Neural crest cell (in vitro differentiated cells): Measurements from ENCODE around the gene HIRA. TPM values are rescaled to one million over a fixed set of nuclear protein-coding genes. Genes with fewer than 3 reads are reported as not detected.
A peak's percentile ranks its signal among the peaks of the same experiment; 100 is the strongest.

Experiments
- DNase-seq: peaks from one replicate; pipeline ENCODE4 v3.0.0; 2021; ENCODE audit warnings: low read depth, mixed read lengths, low spot score
- H3K27ac Mint-ChIP-seq: one replicate; pipeline ENCODE4 v1.8.0; 2021; ENCODE audit warnings: mild to moderate bottlenecking, mixed read lengths; ENCODE audit not compliant: unreplicated experiment
- H3K27me3 Mint-ChIP-seq: 2 replicates; pipeline ENCODE4 v1.8.0; 2021; ENCODE audit warnings: low read depth, mild to moderate bottlenecking, mixed read lengths
- H3K36me3 Mint-ChIP-seq: 2 replicates; pipeline ENCODE4 v1.8.0; 2021; ENCODE audit warnings: low read depth, mild to moderate bottlenecking, mixed read lengths
- H3K4me1 Mint-ChIP-seq: 2 replicates; pipeline ENCODE4 v1.8.0; 2021; ENCODE audit warnings: mixed read lengths
- H3K4me3 Mint-ChIP-seq: one replicate; pipeline ENCODE4 v1.8.0; 2021; ENCODE audit warnings: mild to moderate bottlenecking, mixed read lengths
- H3K9me3 Mint-ChIP-seq: 2 replicates; pipeline ENCODE4 v1.8.0; 2021; ENCODE audit warnings: mixed read lengths
- total RNA-seq: library from RNA; stranded (reverse); gene quantifications from 2 replicates; pipeline ENCODE4 v1.2.1, GENCODE V29; 2021
- TF ChIP-seq, protein P1 (sequence below): fragments of 200-600 bp; sonication (generic); conservative IDR thresholded peaks from 2 replicates; pipeline ENCODE4 v1.5.0; 2021; ENCODE audit warnings: antibody characterized with exemption, mild to moderate bottlenecking

The HIRA gene
- total RNA-seq, 1 donor from 2014 or later, result 57.1 TPM

- H3K36me3 Mint-ChIP-seq, result peaks cover 15% of the 10 kb centered on the region
These were observed 24.2 kb upstream of the HIRA start for GRCh38 chr22:19455585-19456370.

DNA sequence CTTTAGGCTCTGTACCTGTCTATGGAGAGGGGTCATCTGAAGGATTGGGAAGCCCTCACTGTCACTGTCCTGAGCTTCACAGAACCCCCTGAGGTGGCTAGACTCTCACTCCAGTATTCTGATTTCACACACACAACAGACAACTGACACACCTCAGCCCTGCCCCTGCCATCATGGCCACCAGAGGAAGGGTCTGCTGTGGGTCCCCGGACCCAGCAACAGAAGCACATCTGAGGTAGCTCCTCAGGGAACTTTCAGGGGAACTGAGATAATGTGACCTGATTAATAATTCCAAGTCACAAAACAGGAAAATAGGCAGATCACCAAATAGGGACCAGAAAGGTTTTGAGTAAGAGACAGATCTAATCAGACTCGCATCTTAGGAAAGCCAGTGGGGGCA is 23.5 kb upstream of the HIRA start:
- Mint-ChIP-seq H3K27me3 (no peaks in the 10 kb centered on the region), H3K9me3 (no peaks in the 10 kb centered on the region), H3K27ac (no peak overlapping the region), H3K4me1 (no peaks in the 10 kb centered on the region), H3K4me3 (no peak overlapping the region), H3K36me3 (peaks cover 13% of the 10 kb centered on the region)
- no peak for DNase-seq
- TF ChIP-seq, protein P1, sequence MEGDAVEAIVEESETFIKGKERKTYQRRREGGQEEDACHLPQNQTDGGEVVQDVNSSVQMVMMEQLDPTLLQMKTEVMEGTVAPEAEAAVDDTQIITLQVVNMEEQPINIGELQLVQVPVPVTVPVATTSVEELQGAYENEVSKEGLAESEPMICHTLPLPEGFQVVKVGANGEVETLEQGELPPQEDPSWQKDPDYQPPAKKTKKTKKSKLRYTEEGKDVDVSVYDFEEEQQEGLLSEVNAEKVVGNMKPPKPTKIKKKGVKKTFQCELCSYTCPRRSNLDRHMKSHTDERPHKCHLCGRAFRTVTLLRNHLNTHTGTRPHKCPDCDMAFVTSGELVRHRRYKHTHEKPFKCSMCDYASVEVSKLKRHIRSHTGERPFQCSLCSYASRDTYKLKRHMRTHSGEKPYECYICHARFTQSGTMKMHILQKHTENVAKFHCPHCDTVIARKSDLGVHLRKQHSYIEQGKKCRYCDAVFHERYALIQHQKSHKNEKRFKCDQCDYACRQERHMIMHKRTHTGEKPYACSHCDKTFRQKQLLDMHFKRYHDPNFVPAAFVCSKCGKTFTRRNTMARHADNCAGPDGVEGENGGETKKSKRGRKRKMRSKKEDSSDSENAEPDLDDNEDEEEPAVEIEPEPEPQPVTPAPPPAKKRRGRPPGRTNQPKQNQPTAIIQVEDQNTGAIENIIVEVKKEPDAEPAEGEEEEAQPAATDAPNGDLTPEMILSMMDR, result no peak

More at GRCh38 chr22:19455585-19456370, 24.2 kb upstream of the HIRA start:
- no peaks in the 10 kb centered on the region for H3K27me3 Mint-ChIP-seq
- H3K9me3 Mint-ChIP-seq, result no peaks in the 10 kb centered on the region
- H3K4me1 Mint-ChIP-seq, result no peaks in the 10 kb centered on the region
- DNase-seq, result no peak
- no peak overlapping the region for H3K27ac Mint-ChIP-seq
- H3K4me3 Mint-ChIP-seq, result no peak overlapping the region
- TF ChIP-seq, protein P1, result no peak

DNA sequence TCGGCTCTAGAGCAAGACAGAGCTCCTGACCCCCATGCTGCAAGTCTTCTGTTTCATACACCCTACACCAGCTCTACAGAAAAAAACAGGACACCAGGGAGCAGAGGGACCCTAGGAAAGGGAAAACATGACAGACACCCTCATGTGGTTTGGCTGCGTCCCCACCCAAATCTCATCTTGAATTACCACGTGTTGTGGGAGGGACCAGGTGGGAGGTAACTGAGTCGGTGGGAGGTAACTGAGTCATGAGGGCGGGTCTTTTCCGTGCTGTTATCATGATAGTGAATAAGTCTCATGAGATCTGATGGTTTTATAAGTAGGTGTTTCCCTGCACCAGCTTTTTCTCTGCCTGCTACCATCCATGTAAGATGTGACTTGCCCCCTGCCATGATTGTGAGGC is 22.6 kb upstream of the HIRA start:
- H3K4me1 Mint-ChIP-seq, result no peaks in the 10 kb centered on the region
- H3K27me3 Mint-ChIP-seq, result no peaks in the 10 kb centered on the region
- H3K9me3 Mint-ChIP-seq, result no peaks in the 10 kb centered on the region
- H3K4me3 Mint-ChIP-seq, result peak overlapping the region; percentile 24
- no peak overlapping the region for H3K27ac Mint-ChIP-seq
- TF ChIP-seq, protein P1, result no peak
- DNase-seq, result no peak
- H3K36me3 Mint-ChIP-seq, result peaks cover 12% of the 10 kb centered on the region

GRCh38 chr22:19453718-19454117 is 22.2 kb upstream of the HIRA start:
- TF ChIP-seq, protein P1, result no peak
- Mint-ChIP-seq H3K36me3 (peaks cover 12% of the 10 kb centered on the region), H3K27ac (no peak overlapping the region), H3K9me3 (no peaks in the 10 kb centered on the region), H3K4me3 (no peak overlapping the region), H3K4me1 (peaks cover under 1% of the 10 kb centered on the region), H3K27me3 (no peaks in the 10 kb centered on the region)
- no peak for DNase-seq

DNA sequence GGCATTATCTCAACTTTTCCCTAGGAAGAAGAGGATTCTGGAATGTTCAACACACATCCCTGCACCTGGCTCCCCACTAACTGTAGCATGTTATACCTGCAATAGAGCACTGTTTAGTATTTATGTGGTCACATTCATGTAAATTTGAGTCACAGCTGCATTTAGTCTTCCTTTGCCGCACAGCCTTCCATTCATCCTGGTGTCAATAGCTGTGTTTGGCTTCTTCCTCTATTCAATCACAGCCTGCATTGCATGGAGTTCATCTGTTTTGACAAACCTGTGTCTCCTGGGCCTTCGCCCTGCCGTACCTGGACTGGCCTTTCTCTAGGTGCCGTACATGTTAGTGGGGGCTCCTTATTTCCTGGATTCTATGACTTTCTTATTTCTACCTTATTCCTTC is 20.0 kb upstream of the HIRA start:
- Mint-ChIP-seq H3K4me1 (peaks cover 19% of the 10 kb centered on the region), H3K36me3 (peaks cover 12% of the 10 kb centered on the region)

More for the DNA sequence above, 20.0 kb upstream of the HIRA start:
- Mint-ChIP-seq H3K9me3 (no peaks in the 10 kb centered on the region), H3K27me3 (no peaks in the 10 kb centered on the region), H3K4me3 (peak overlapping the region; percentile 5), H3K27ac (no peak overlapping the region)
- TF ChIP-seq, protein P1, result no peak
- no peak for DNase-seq
